GM06990 (cell line): Measurements from ENCODE around the gene CAMK4.

ENCODE experiments used
- DNase-seq: peaks from one replicate; pipeline ENCODE4 v3.0.0-alpha.2; 2011; ENCODE audit not compliant: insufficient read length; ENCODE audit errors: extremely low read depth
- H3K27me3 ChIP-seq: replicated peaks from 2 replicates; pipeline ENCODE4 v1.6.0; 2011; ENCODE audit warnings: low read length; ENCODE audit not compliant: control insufficient read depth, insufficient read depth
- H3K36me3 ChIP-seq: 2 replicates; pipeline ENCODE4 v1.5.1; 2011; ENCODE audit warnings: low read length; ENCODE audit not compliant: control insufficient read depth, insufficient read depth
- H3K4me3 ChIP-seq: replicated peaks from 2 replicates; pipeline ENCODE4 v1.5.1; 2011; ENCODE audit warnings: low read depth, mild to moderate bottlenecking, control low read depth, low read length
- CTCF ChIP-seq: IDR thresholded peaks from 2 replicates; pipeline ENCODE4 v1.5.1; 2011; ENCODE audit warnings: low read length, control low read depth, mild to moderate bottlenecking, inconsistent platforms; ENCODE audit not compliant: insufficient read depth, poor library complexity, severe bottlenecking

CAMK4 gene

DNA sequence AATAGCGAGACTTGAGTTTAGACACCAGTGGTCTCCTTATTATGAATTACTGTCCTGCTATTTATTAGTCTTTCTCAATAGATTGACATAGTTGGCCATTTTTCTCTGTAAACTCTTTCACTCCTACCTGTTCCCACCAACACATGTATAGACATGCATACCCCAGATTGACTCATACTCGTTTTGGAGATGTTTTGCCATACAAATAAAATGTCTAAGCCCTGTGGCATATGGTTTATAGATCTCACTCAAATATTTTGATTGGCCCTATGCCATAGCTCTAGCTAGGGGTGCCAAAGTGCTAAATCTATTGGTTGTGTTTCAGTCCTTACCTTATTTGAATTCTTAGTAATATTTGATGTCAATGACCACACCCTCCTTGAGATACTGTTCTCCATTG lies 42.3 kb downstream of the CAMK4 start:
- no peaks in the 10 kb centered on the region for H3K27me3 ChIP-seq
- DNase-seq = no peak

DNA sequence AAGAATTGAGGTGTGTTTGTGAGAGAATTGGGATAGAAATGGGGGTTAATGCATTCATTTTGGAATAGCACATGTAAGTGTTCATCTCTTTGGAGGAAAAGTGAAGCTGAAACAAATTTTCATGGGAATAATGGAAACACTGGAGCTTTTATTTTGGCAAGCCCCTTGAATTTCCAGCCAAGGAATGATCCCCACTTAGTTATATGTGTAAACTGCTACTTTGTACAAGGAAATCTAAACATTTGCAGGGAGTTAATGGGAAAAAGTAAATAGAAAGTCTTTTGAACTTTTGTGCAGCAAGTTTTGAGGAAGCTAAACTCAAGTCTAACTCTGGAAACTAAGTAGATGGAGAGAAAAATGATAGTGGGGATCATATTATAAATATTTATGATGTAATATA lies 44.1 kb downstream of the CAMK4 start:
- Histone ChIP-seq H3K27me3 (no peaks in the 10 kb centered on the region), H3K4me3 (no peak overlapping the region), H3K36me3 (no peaks in the 10 kb centered on the region; the same call in 1 of the 2 replicates)
- no peak for DNase-seq
- no peak for TF ChIP-seq CTCF

More for the DNA sequence above, 42.3 kb downstream of the CAMK4 start:
- no peaks in the 10 kb centered on the region; the same call in 1 of the 2 replicates for H3K36me3 ChIP-seq
- no peak for TF ChIP-seq CTCF
- no peak overlapping the region for H3K4me3 ChIP-seq

GRCh38 chr5:111271885-111272284 lies 47.7 kb downstream of the CAMK4 start:
- DNase-seq = no peak
- H3K36me3 ChIP-seq = no peaks in the 10 kb centered on the region; the same call in 1 of the 2 replicates

DNA sequence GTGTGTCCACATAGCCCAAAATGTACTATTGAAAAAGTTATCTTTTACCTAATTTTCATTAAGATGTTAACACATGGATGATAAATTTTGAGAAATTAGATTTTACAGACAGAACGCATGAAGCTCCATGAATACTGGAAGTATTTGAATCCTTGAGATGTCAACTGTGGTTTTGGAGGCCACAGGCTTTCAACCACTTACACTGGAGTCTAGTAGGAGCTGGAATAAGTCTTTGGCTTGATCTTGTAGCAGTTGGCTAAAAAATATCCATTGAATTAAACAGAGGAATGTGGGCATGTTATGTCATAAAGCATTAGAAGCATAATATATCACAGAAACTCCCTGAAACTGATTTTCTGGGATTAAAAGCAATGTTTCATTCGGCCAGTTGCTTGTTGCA lies 52.9 kb downstream of the CAMK4 start:
- no peak for DNase-seq
- no peak for TF ChIP-seq CTCF

More at GRCh38 chr5:111271885-111272284, 47.7 kb downstream of the CAMK4 start:
- no peak overlapping the region for H3K4me3 ChIP-seq
- H3K27me3 ChIP-seq = no peaks in the 10 kb centered on the region
- TF ChIP-seq CTCF = no peak

DNA sequence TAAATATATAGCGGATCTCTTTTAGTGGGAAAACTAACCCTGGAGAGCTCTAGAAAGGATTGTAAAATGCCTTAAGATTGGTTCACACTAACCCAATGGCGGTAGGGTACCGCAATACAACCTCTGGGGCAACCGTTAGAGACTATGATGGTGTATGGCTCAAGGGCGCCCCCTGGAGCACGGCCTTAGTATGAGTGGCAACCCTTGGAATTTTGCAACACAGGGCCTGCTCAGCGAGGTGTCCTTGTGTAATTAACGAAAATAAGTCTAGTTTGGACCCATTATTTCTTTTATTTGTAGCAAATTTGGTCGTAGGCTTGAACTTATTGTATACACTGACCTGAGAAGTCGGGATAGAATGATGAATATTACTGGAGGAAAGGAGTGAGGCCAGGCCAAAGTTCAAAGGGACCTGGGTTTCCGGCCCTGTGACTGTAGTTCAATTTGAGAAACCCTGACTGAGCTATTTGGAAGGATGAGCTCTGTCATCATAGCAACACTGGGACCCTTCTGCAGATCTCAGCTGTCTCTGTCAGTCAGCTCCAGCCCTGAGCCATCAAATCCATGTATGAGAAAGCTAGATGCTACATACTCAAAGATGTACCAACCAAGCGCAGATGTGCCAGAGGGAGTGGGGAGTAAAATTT lies 54.8 kb downstream of the CAMK4 start:
- Histone ChIP-seq H3K36me3 (no peaks in the 10 kb centered on the region), H3K27me3 (no peaks in the 10 kb centered on the region), H3K4me3 (no peak overlapping the region)
- peak; percentile 24 for DNase-seq
- peak; percentile 74 for TF ChIP-seq CTCF

More for the DNA sequence above, 52.9 kb downstream of the CAMK4 start:
- H3K36me3 ChIP-seq = no peaks in the 10 kb centered on the region
- no peak overlapping the region for H3K4me3 ChIP-seq
- no peaks in the 10 kb centered on the region for H3K27me3 ChIP-seq
